Measurements from ENCODE around the gene ATP6V1F.

DNA sequence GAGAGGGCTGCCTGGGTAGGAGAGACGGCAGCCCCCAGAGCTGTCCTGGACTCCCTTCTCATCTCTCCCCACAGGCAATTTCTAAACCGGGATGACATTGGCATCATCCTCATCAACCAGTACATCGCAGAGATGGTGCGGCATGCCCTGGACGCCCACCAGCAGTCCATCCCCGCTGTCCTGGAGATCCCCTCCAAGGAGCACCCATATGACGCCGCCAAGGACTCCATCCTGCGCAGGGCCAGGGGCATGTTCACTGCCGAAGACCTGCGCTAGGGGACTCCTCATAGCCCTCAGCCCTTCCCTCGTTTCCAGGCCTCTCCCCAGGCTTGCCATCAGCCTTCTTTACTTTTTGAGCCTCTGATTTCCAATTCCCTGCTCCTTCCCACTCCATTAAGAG, 2.6 kb downstream of the ATP6V1F start:
- TF ChIP-seq CTCF (IDR thresholded peaks at IDR 0.05; ENCODE audit: low read length) (no peak), EZH2 (IDR thresholded peaks at IDR 0.05; ENCODE audit: borderline replicate concordance, low read length) (no peak)

Measured in OCI-LY1 (cell line).